Measurements from ENCODE around the gene HBA2. TPM values are rescaled to one million over a fixed set of nuclear protein-coding genes. Genes with fewer than 3 reads are reported as not detected.
"Not testable (repeated sequence)": the region's sequence is repeated elsewhere in the genome, so short reads cannot be mapped to it uniquely, and the experiment has no call there.

The HBA2 gene
- total RNA-seq, 2 experiments from 2014 or later, result not detected

DNA sequence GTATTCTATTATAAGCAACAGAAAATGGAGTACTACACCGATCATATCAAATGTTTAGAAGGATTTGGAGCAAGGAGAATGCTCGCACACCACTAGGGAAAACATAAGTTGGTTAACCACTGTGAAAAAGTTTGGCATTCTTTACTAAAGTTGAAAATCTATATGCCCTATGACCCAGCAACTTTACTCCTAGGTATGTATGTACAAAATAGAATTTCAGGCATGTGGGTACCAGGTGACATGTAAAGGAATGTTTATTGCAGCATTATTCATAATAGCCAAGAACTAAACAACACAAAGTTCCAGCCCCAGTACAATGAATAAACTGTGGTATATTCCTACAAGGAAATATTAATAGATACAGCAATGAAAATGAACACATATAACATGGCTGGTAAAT, 26.0 kb upstream of the HBA2 start:
- H3K27me3 Mint-ChIP-seq, result peaks cover 29% of the 10 kb centered on the region
- H3K36me3 ChIP-seq (ENCODE audit: insufficient read depth, low read length), result no peaks in the 10 kb centered on the region
- ChIA-PET POLR2A (no interaction called here), CTCF (no interaction called here)
- no peaks in the 10 kb centered on the region for H3K9me3 Mint-ChIP-seq
- no peak for ATAC-seq (ENCODE audit: poor library complexity)
- no peaks in the 10 kb centered on the region for H3K4me1 ChIP-seq (ENCODE audit: insufficient read depth, low read length)
- H3K27ac ChIP-seq (ENCODE audit: low read depth in 1 of 2, low read length in 2 of 2), result no peak overlapping the region
- no peak overlapping the region for H3K27ac Mint-ChIP-seq
- H3K4me3 ChIP-seq (ENCODE audit: low read length), result no peak overlapping the region
- no peaks in the 10 kb centered on the region for H3K9me3 ChIP-seq (ENCODE audit: control insufficient read depth in 1 of 2, insufficient read depth in 1 of 2, low read length in 2 of 2)
- no peak for DNase-seq
- H3K4me3 Mint-ChIP-seq, result no peak overlapping the region
- intact Hi-C loops (cut with DNase I, micrococcal nuclease), result no loop called here
- H3K36me3 Mint-ChIP-seq (ENCODE audit: low read depth), result no peaks in the 10 kb centered on the region
- H3K27me3 ChIP-seq (ENCODE audit: control insufficient read depth in 1 of 2, insufficient read depth in 2 of 2, low read length in 2 of 2), result peaks cover 0 to 2% of the 10 kb centered on the region in 2 experiments
- no peaks in the 10 kb centered on the region for H3K4me1 Mint-ChIP-seq (ENCODE audit: low read depth)
- TF ChIP-seq, protein P1, sequence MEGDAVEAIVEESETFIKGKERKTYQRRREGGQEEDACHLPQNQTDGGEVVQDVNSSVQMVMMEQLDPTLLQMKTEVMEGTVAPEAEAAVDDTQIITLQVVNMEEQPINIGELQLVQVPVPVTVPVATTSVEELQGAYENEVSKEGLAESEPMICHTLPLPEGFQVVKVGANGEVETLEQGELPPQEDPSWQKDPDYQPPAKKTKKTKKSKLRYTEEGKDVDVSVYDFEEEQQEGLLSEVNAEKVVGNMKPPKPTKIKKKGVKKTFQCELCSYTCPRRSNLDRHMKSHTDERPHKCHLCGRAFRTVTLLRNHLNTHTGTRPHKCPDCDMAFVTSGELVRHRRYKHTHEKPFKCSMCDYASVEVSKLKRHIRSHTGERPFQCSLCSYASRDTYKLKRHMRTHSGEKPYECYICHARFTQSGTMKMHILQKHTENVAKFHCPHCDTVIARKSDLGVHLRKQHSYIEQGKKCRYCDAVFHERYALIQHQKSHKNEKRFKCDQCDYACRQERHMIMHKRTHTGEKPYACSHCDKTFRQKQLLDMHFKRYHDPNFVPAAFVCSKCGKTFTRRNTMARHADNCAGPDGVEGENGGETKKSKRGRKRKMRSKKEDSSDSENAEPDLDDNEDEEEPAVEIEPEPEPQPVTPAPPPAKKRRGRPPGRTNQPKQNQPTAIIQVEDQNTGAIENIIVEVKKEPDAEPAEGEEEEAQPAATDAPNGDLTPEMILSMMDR (IDR thresholded peaks at IDR 0.05), result no peak

DNA sequence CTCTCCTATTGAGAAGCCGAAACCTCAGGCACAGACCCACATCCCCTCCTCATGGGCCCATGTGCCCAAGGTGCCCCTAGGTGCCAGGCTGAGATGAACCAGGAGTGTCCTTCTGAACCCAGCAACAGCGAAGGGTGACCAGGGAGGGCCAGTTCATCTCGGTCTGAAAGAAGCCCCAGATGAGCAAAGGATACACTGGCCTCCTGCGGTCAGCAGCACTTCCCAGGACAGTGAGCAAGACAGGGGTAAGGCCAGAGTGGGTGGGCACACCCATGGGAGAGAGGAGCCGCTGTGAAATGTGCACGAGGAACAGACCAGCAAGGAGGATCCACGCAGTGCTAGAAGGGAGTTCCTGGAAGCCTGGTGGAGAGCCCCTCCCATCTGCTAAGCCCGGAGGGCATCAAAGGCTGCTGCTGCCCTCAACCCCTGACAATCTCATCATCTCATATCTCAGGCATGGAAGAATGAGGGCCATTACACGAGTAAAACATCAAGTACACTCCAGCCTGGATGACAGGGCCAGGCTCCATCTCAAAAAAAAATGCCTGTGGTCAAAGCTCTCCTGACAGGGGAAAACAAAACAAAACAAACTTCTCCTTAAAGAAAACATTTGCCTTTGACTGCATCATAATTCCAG, 23.5 kb upstream of the HBA2 start:
- H3K36me3 Mint-ChIP-seq (ENCODE audit: low read depth), result no peaks in the 10 kb centered on the region
- H3K4me1 Mint-ChIP-seq (ENCODE audit: low read depth), result no peaks in the 10 kb centered on the region
- no peak for ATAC-seq (ENCODE audit: poor library complexity)
- Histone ChIP-seq H3K9me3 (ENCODE audit: control insufficient read depth in 1 of 2, insufficient read depth in 1 of 2, low read length in 2 of 2) (no peaks in the 10 kb centered on the region), H3K27ac (ENCODE audit: low read depth in 1 of 2, low read length in 2 of 2) (no peak overlapping the region), H3K4me3 (ENCODE audit: low read length) (no peak overlapping the region), H3K27me3 (ENCODE audit: control insufficient read depth in 1 of 2, insufficient read depth in 2 of 2, low read length in 2 of 2) (peaks cover 0 to 2% of the 10 kb centered on the region in 2 experiments), H3K4me1 (ENCODE audit: insufficient read depth, low read length) (peaks cover under 1% of the 10 kb centered on the region), H3K36me3 (ENCODE audit: insufficient read depth, low read length) (no peaks in the 10 kb centered on the region)
- H3K9me3 Mint-ChIP-seq, result no peaks in the 10 kb centered on the region
- no peak overlapping the region for H3K27ac Mint-ChIP-seq
- ChIA-PET POLR2A (no interaction called here), CTCF (interaction anchor here (0.7 kb wide), 1 partner anchor 24 kb away, joined by 3 read pairs; no protein-coding TSS in a partner anchor)
- H3K4me3 Mint-ChIP-seq, result no peak overlapping the region
- H3K27me3 Mint-ChIP-seq, result peaks cover 42% of the 10 kb centered on the region
- no peak for DNase-seq
- TF ChIP-seq, protein P1 (IDR thresholded peaks at IDR 0.05), result no peak
- intact Hi-C loops (cut with DNase I, micrococcal nuclease), result no loop called here

DNA sequence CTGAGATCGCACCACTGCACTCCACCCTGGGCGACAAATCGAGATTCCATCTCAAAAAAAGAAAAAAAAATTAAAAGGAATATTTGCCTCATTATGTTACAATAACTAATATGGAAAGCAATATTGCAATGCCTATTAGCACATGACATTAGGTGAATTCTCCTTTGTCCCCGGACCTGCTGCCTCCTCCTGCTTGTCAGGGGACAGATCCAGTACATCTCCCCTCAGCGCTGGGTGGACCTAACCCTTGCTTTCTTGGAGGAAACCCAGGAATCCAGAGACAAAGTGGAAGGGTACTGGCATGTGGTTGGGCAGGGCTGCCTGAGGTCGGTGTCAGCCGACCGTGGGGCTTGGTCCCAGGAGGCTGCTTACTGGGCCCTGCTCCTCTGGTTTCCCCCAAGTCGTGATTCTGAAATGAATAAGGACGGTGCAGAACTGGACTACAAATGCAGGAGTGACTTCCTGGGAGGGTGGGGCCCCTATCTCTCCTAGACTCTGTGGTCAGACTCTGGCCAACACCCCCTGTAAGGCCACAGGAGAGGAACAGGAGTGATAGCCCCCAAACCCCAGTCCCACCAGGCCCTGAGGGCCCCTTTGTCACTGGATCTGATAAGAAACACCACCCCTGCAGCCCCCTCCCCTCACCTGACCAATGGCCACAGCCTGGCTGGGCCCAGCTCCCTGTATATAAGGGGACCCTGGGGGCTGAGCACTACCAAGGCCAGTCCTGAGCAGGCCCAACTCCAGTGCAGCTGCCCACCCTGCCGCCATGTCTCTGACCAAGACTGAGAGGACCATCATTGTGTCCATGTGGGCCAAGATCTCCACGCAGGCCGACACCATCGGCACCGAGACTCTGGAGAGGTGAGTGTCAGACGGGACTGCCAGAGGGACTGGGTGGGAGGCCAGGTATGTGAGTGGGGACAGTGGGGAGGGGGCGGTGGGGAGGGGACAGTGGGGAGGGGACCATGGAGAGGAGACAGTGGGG, 20.2 kb upstream of the HBA2 start, which contains the start of gene HBZ:
Gene HBZ, plus strand, starts transcription at position 504 of the 988 bp plus-strand sequence. Its CDS starts 266 bp downstream, at position 770.
- no peaks in the 10 kb centered on the region for H3K36me3 ChIP-seq (ENCODE audit: insufficient read depth, low read length)
- ATAC-seq (ENCODE audit: poor library complexity) (no peak), DNase-seq (no peak)
- ChIA-PET CTCF (no interaction called here), POLR2A (no interaction called here)
- H3K4me1 Mint-ChIP-seq (ENCODE audit: low read depth), result peaks cover 6% of the 10 kb centered on the region
- H3K27ac Mint-ChIP-seq, result no peak within 1 kb of the TSS
- H3K27me3 Mint-ChIP-seq, result peaks cover 61% of the 10 kb centered on the region
- peaks cover 10% of the 10 kb centered on the region for H3K4me1 ChIP-seq (ENCODE audit: insufficient read depth, low read length)
- H3K4me3 ChIP-seq (ENCODE audit: low read length), result no peak within 1 kb of the TSS
- H3K9me3 Mint-ChIP-seq, result no peaks in the 10 kb centered on the region
- TF ChIP-seq, protein P1 (IDR thresholded peaks at IDR 0.05), result no peak
- H3K36me3 Mint-ChIP-seq (ENCODE audit: low read depth), result no peaks in the 10 kb centered on the region
- peaks cover 0 to 5% of the 10 kb centered on the region in 2 experiments for H3K9me3 ChIP-seq (ENCODE audit: control insufficient read depth in 1 of 2, insufficient read depth in 1 of 2, low read length in 2 of 2)
- intact Hi-C loops (cut with DNase I, micrococcal nuclease), result no loop called here
- H3K27me3 ChIP-seq (ENCODE audit: control insufficient read depth in 1 of 2, insufficient read depth in 2 of 2, low read length in 2 of 2), result peaks cover 17 to 24% of the 10 kb centered on the region in 2 experiments
- H3K27ac ChIP-seq (ENCODE audit: low read depth in 1 of 2, low read length in 2 of 2), result no peak within 1 kb of the TSS
- peak within 1 kb of the TSS; percentile 15 for H3K4me3 Mint-ChIP-seq

DNA sequence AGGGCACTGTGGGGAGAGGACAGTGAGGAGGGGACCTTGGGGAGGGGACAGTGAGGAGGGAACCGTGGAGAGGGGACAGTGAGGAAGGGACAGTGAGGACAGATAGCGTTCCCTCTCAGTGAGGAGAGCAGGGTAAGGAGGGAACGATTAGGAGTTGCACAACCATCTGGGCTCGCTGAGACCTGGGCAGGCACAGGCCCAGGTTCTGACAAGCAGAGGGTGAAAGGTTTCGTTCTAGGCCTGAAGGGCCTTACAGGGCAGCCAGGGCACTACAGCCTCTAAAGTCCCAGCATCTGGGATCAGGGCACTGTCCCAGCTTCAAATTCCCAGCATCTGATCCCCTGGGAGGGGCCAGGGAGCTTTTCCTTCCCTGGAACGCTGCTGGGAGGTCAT, 19.6 kb upstream of the HBA2 start:
- H3K4me1 Mint-ChIP-seq (ENCODE audit: low read depth); H3K36me3 ChIP-seq (ENCODE audit: insufficient read depth, low read length); DNase-seq; CTCF ChIA-PET; H3K4me3 Mint-ChIP-seq; ATAC-seq (ENCODE audit: poor library complexity); POLR2A ChIA-PET; H3K9me3 Mint-ChIP-seq; H3K27ac ChIP-seq (ENCODE audit: low read depth in 1 of 2, low read length in 2 of 2); H3K4me1 ChIP-seq (ENCODE audit: insufficient read depth, low read length); intact Hi-C loops (cut with DNase I, micrococcal nuclease); H3K4me3 ChIP-seq (ENCODE audit: low read length); H3K36me3 Mint-ChIP-seq (ENCODE audit: low read depth); H3K9me3 ChIP-seq (ENCODE audit: control insufficient read depth in 1 of 2, insufficient read depth in 1 of 2, low read length in 2 of 2); H3K27ac Mint-ChIP-seq: not testable (repeated sequence)
- H3K27me3 ChIP-seq (ENCODE audit: control insufficient read depth in 1 of 2, insufficient read depth in 2 of 2, low read length in 2 of 2), result peaks cover 17 to 24% of the 10 kb centered on the region in 2 experiments
- H3K27me3 Mint-ChIP-seq, result peaks cover 67% of the 10 kb centered on the region
